Fibroblast of lung (primary cell): ENCODE measurements around the gene CNKSR2.

Experiments
- CTCF ChIP-seq, 2 donors: IDR thresholded peaks in 1 of 2; conservative IDR thresholded peaks in 1 of 2; 1 replicate in 1 of 2; 2 replicates in 1 of 2; pipeline ENCODE4 v1.5.1; 2011 to 2012; ENCODE audit warnings: low read length in 2 of 2, control low read depth in 1 of 2, inconsistent platforms in 1 of 2, low read depth in 1 of 2, mild to moderate bottlenecking in 1 of 2
- EZH2 ChIP-seq: IDR thresholded peaks from 2 replicates; pipeline ENCODE4 v1.5.1; 2012; ENCODE audit warnings: low read length, control low read depth, mild to moderate bottlenecking; ENCODE audit errors: missing control alignments

- TF ChIP-seq CTCF (conservative IDR thresholded peaks at IDR 0.05 in 1 of 2, IDR thresholded peaks at IDR 0.05 in 1 of 2; ENCODE audit: low read depth in 1 of 2, low read length in 2 of 2) (no peak), EZH2 (no peak)
Observed at GRCh38 chrX:21354725-21355124, 19.5 kb upstream of the CNKSR2 start.
